Choroid plexus epithelial cell (primary cell): Measurements from ENCODE around the gene TMEM254.
A peak's percentile ranks its signal among the peaks of the same experiment; 100 is the strongest.
"Not testable (repeated sequence)": the region's sequence is repeated elsewhere in the genome, so short reads cannot be mapped to it uniquely, and the experiment has no call there.

Experiments used
- DNase-seq: peaks from one replicate; pipeline ENCODE4 v3.0.0-alpha.2; 2010; ENCODE audit warnings: low read depth
- H3K4me3 ChIP-seq: 2 replicates; pipeline ENCODE4 v1.5.1; 2011; ENCODE audit warnings: low read depth, mild to moderate bottlenecking, control low read depth, low read length, moderate library complexity
- TF ChIP-seq, protein P1 (sequence below): conservative IDR thresholded peaks from 2 replicates; pipeline ENCODE4 v1.5.1; 2011; ENCODE audit warnings: low read depth, mild to moderate bottlenecking, control low read depth, inconsistent platforms, low read length, moderate library complexity

Gene TMEM254, protein sequence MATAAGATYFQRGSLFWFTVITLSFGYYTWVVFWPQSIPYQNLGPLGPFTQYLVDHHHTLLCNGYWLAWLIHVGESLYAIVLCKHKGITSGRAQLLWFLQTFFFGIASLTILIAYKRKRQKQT

DNA sequence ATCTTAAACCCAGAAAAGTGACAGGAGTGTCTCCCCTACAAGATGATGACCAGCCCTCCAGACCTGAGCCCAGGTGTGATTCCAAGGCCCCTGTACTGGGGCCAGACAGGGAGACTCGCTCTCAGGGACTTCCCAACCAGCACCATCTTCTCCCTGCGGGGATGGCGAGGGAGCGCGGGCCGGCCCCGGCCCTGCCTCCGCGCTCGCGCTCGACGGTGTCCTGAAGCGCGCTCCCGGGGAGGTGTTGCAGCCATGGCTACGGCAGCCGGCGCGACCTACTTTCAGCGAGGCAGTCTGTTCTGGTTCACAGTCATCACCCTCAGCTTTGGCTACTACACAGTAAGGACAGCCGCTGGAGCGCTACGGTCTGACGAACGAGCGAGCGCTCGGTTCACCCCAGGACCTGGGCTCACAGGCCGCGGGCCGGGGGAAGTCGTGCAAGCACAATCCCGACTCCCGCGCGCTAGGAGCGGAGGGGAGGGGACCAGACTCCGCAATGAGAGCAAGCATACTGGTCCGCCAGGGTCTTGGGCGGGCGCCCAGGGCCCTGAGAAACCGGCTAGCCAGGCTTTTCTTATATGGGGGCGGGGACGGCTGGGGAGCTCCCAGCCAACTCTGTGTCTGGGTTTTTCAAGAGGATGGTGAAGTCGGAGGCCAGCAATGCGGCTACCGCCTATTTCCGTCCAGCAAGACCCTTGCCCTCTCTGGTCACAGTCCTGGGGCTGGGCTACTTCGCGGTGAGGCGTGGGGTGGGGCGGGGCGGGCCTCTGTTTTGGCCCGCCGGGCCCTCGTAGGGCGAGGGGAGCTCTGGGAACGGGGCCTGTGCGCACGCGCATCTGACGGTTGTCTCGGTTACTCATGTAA is at the start of gene TMEM254:
TSS of gene TMEM254 (plus strand) at position 218 of the 864 bp plus-strand sequence. CDS start at position 253, 35 bp downstream.
- H3K4me3 ChIP-seq = peak within 1 kb of the TSS; percentile 64
- DNase-seq = peak; percentile 92

GRCh38 chr10:80029205-80029604 is 49.3 kb upstream of the TMEM254 start:
- not testable (repeated sequence) for H3K4me3 ChIP-seq
- DNase-seq = peak; percentile 15
- TF ChIP-seq, protein P1, sequence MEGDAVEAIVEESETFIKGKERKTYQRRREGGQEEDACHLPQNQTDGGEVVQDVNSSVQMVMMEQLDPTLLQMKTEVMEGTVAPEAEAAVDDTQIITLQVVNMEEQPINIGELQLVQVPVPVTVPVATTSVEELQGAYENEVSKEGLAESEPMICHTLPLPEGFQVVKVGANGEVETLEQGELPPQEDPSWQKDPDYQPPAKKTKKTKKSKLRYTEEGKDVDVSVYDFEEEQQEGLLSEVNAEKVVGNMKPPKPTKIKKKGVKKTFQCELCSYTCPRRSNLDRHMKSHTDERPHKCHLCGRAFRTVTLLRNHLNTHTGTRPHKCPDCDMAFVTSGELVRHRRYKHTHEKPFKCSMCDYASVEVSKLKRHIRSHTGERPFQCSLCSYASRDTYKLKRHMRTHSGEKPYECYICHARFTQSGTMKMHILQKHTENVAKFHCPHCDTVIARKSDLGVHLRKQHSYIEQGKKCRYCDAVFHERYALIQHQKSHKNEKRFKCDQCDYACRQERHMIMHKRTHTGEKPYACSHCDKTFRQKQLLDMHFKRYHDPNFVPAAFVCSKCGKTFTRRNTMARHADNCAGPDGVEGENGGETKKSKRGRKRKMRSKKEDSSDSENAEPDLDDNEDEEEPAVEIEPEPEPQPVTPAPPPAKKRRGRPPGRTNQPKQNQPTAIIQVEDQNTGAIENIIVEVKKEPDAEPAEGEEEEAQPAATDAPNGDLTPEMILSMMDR = peak; percentile 22

More for the DNA sequence above, at the start of gene TMEM254:
- TF ChIP-seq, protein P1 = no peak

- H3K4me3 ChIP-seq, DNase-seq: not testable (repeated sequence)
These were observed 48.6 kb upstream of the TMEM254 start for GRCh38 chr10:80029865-80030264.

GRCh38 chr10:80032503-80032902 is 46.0 kb upstream of the TMEM254 start:
- no peak for DNase-seq
- TF ChIP-seq, protein P1 = no peak
- no peak overlapping the region for H3K4me3 ChIP-seq

- not testable (repeated sequence) for DNase-seq, H3K4me3 ChIP-seq
These were observed 43.7 kb upstream of the TMEM254 start for GRCh38 chr10:80034766-80035165.

DNA sequence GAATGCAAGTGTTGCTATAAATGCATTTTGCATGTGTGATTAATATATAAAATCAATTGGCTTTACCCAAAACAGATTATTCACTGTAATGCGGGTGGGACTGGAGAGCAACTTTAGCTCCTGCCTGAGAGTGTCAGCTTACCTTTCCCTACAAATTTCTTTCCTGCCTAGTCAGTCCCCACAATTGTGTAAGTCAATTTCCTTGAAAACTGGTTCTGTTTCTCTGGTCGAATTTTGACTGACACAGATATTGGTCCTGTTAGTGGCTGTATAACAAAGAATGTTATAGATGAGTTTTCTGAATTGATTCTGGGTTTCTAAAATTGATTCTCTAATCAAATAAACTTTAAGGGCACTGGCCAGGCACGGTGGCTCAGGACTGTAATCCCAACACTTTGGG is 43.0 kb upstream of the TMEM254 start:
- DNase-seq, H3K4me3 ChIP-seq: not testable (repeated sequence)

- not testable (repeated sequence) for H3K4me3 ChIP-seq, DNase-seq
These were observed 41.5 kb upstream of the TMEM254 start for GRCh38 chr10:80036921-80037500.

DNA sequence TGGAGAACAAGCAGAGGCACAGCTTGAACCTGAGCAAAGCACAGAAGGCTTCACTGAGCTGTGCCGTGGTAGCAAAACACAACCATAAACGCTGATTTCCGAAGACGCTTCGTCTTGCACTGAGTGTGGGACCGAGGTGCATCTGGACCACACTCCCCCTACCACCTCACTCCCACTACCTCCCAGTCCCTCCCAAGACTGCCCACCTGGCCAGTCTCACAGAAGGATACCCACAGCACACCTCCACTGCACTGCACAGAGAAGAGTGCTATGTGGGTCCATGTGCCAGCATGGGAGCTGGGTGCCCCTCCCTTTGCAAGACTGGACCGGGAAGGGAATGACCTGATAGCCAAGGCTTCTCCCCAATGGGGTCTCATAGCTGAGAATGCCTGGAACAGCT is 40.2 kb upstream of the TMEM254 start:
- not testable (repeated sequence) for H3K4me3 ChIP-seq, DNase-seq

- TF ChIP-seq, protein P1 = no peak
- no peak for DNase-seq
These were observed 37.3 kb upstream of the TMEM254 start for GRCh38 chr10:80041162-80041561.

DNA sequence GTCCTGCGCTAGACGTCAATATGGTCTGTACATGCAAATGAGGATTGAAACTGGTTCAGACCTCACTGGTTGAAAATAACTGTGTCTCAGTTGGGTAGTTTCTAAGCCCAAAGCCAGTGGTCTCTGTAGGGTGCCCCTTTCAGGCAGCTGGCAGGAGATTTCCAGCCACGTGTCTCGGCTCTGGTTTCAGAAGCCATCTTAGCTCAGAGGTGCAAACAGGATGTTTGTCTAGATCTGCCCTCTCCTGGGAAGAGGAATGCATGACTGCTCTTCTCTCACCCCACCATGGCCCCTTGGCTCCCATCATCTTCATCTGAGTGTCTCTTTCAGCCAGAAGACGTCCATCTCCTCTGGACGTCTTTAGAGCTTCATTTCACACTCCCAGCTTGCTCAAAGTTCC is 33.5 kb upstream of the TMEM254 start:
- peak; percentile 8 for DNase-seq
- not testable (repeated sequence) for H3K4me3 ChIP-seq

More at GRCh38 chr10:80041162-80041561, 37.3 kb upstream of the TMEM254 start:
- no peak overlapping the region for H3K4me3 ChIP-seq
